GM19239 (cell line): Measurements from ENCODE around the gene MGAT4B.
A peak's percentile ranks its signal among the peaks of the same experiment; 100 is the strongest.
"Not testable (repeated sequence)": the region's sequence is repeated elsewhere in the genome, so short reads cannot be mapped to it uniquely, and the experiment has no call there.

Experiments
- DNase-seq: peaks from one replicate; pipeline ENCODE4 v3.0.0; 2011; ENCODE audit warnings: low spot score; ENCODE audit not compliant: insufficient read length
- FAIRE-seq: peaks from 2 replicates; lab custom pipeline; 2011; peaks lifted over from hg19 to GRCh38; lab: Jason Lieb, UNC

MGAT4B gene

GRCh38 chr5:179796877-179797608 lies 9.6 kb downstream of the MGAT4B start:
- FAIRE-seq, result no peak
- DNase-seq, result no peak

- FAIRE-seq (peak; percentile 28), DNase-seq (peak; percentile 87)
Measured at GRCh38 chr5:179795863-179796833, 10.5 kb downstream of the MGAT4B start.

- DNase-seq, result no peak
Measured at GRCh38 chr5:179795049-179795862, 11.4 kb downstream of the MGAT4B start.

GRCh38 chr5:179794575-179794974 lies 12.1 kb downstream of the MGAT4B start:
- DNase-seq (no peak), FAIRE-seq (no peak)

More at GRCh38 chr5:179795049-179795862, 11.4 kb downstream of the MGAT4B start:
- FAIRE-seq, result no peak

- no peak for FAIRE-seq
- DNase-seq, result no peak
Measured at GRCh38 chr5:179794171-179794570, 12.5 kb downstream of the MGAT4B start.

GRCh38 chr5:179793468-179794139 lies 13.1 kb downstream of the MGAT4B start, which contains the start of gene LTC4S:
Gene LTC4S, plus strand, starts transcription at chr5:179793986. Its CDS starts 95 bp downstream, at chr5:179794081.
- no peak for DNase-seq
- FAIRE-seq, result peak; percentile 74

GRCh38 chr5:179792612-179793467 lies 13.8 kb downstream of the MGAT4B start:
- FAIRE-seq (no peak), DNase-seq (no peak)

GRCh38 chr5:179791881-179792611 lies 14.6 kb downstream of the MGAT4B start:
- FAIRE-seq (no peak), DNase-seq (no peak)

GRCh38 chr5:179789278-179789677 lies 17.4 kb downstream of the MGAT4B start:
- DNase-seq, FAIRE-seq: not testable (repeated sequence)

GRCh38 chr5:179788193-179788854 lies 18.3 kb downstream of the MGAT4B start:
- DNase-seq (no peak), FAIRE-seq (no peak)

- FAIRE-seq (no peak), DNase-seq (no peak)
Measured at GRCh38 chr5:179786861-179787260, 19.8 kb downstream of the MGAT4B start.

GRCh38 chr5:179783128-179783527 lies 23.5 kb downstream of the MGAT4B start:
- DNase-seq, result no peak

GRCh38 chr5:179781846-179782245 lies 24.8 kb downstream of the MGAT4B start:
- DNase-seq (no peak), FAIRE-seq (no peak)

More at GRCh38 chr5:179783128-179783527, 23.5 kb downstream of the MGAT4B start:
- no peak for FAIRE-seq

GRCh38 chr5:179780362-179780761 lies 26.3 kb downstream of the MGAT4B start:
- FAIRE-seq (no peak), DNase-seq (no peak)

- FAIRE-seq, result no peak
Measured at GRCh38 chr5:179779826-179780225, 26.8 kb downstream of the MGAT4B start.

GRCh38 chr5:179778591-179778990 lies 28.1 kb downstream of the MGAT4B start:
- no peak for FAIRE-seq
- DNase-seq, result no peak

More at GRCh38 chr5:179779826-179780225, 26.8 kb downstream of the MGAT4B start:
- DNase-seq, result no peak

- DNase-seq (no peak), FAIRE-seq (no peak)
Measured at GRCh38 chr5:179777909-179778308, 28.8 kb downstream of the MGAT4B start.
